ENCODE measurements around the gene COG4. TPM values are rescaled to one million over a fixed set of nuclear protein-coding genes. Genes with fewer than 3 reads are reported as not detected.

COG4 gene
- total RNA-seq, 1 experiment from 2014 or later = 54.2 TPM

GRCh38 chr16:70512456-70512855 is 10.9 kb downstream of the COG4 start (continued):
- TF ChIP-seq ZBTB33 (IDR thresholded peaks at IDR 0.05; ENCODE audit: extremely low read depth, insufficient replicate concordance, low read length) = no peak
- TF ChIP-seq TCF7L2 (IDR thresholded peaks at IDR 0.05; ENCODE audit: borderline replicate concordance, extremely low read depth, insufficient read depth, insufficient read length) = no peak
- TF ChIP-seq SP1 (IDR thresholded peaks at IDR 0.05; ENCODE audit: low read depth) = no peak
- no peak for TF ChIP-seq ZNF274 (IDR thresholded peaks at IDR 0.05; ENCODE audit: low read depth, low read length)
- no peak for TF ChIP-seq YY1 (IDR thresholded peaks at IDR 0.05; ENCODE audit: extremely low read depth, insufficient replicate concordance, low read depth, low read length)

- RAD21 ChIA-PET (ENCODE audit: low non-redundant PET in 1 of 2, low total read pairs in 2 of 2, uncharacterized antibody in 2 of 2, unreplicated experiment in 2 of 2) = no interaction called here
- ATAC-seq (no peak), DNase-seq (ENCODE audit: low read depth, low spot score) (no peak)
- Histone ChIP-seq H3K27ac (ENCODE audit: low read depth, low read length) (no peak overlapping the region), H3K9me2 (ENCODE audit: insufficient read depth) (no peaks in the 10 kb centered on the region), H3K4me1 (ENCODE audit: control insufficient read depth in 1 of 2, insufficient read depth in 2 of 2, low read length in 2 of 2) (no peaks in the 10 kb centered on the region), H3K9ac (ENCODE audit: low read length) (no peak overlapping the region), H3K27me3 (ENCODE audit: insufficient read depth, low read length) (no peaks in the 10 kb centered on the region), H3K4me3 (replicated peaks in 1 of 2; ENCODE audit: low read depth in 1 of 2, low read length in 2 of 2) (no peak overlapping the region), H2AFZ (ENCODE audit: low read depth, low read length, poor library complexity, severe bottlenecking) (no peak overlapping the region), H3K36me3 (ENCODE audit: control insufficient read depth in 1 of 2, insufficient read depth in 2 of 2, low read length in 2 of 2) (peaks cover 30 to 33% of the 10 kb centered on the region in 2 experiments; a peak in 3 of 4 replicates), H3K9me3 (ENCODE audit: control insufficient read depth in 1 of 2, insufficient read depth in 1 of 2, low read depth in 1 of 2, low read length in 2 of 2) (no peaks in the 10 kb centered on the region), H3K79me2 (ENCODE audit: insufficient read depth, low read length) (no peaks in the 10 kb centered on the region), H4K20me1 (ENCODE audit: insufficient read depth) (no peaks in the 10 kb centered on the region), H3K4me2 (ENCODE audit: low read length) (no peak overlapping the region)
- CTCF ChIA-PET = no interaction called here
- intact Hi-C loops (cut with micrococcal nuclease) = no loop called here
- POLR2A ChIA-PET = no interaction called here
- TF ChIP-seq YY1 (IDR thresholded peaks at IDR 0.05; ENCODE audit: extremely low read depth, insufficient replicate concordance, low read depth, low read length) (no peak), SIN3A (IDR thresholded peaks at IDR 0.05; ENCODE audit: low read depth) (no peak), EZH2phosphoT487 (IDR thresholded peaks at IDR 0.05; ENCODE audit: borderline replicate concordance) (no peak), ZFX (IDR thresholded peaks at IDR 0.05) (no peak), REST (IDR thresholded peaks at IDR 0.05; ENCODE audit: low read depth) (no peak), SRF (IDR thresholded peaks at IDR 0.05; ENCODE audit: low read depth) (no peak), POLR2AphosphoS5 (IDR thresholded peaks at IDR 0.05; ENCODE audit: low read depth, low read length) (no peak), RAD21 (IDR thresholded peaks at IDR 0.05; ENCODE audit: low read depth) (no peak), EZH2 (IDR thresholded peaks at IDR 0.05) (no peak), ZNF274 (IDR thresholded peaks at IDR 0.05; ENCODE audit: low read depth, low read length) (no peak), POLR2A (IDR thresholded peaks at IDR 0.05; ENCODE audit: borderline replicate concordance, extremely low read depth, insufficient read depth, insufficient read length) (no peak), EGR1 (IDR thresholded peaks at IDR 0.05; ENCODE audit: low read depth) (no peak), CBX3 (IDR thresholded peaks at IDR 0.05; ENCODE audit: low read depth) (no peak)
- no TSS peak for BruUV-seq (replicated peaks)
These were observed 11.5 kb downstream of the COG4 start for GRCh38 chr16:70511833-70512232.
